KMS-11 (cell line): ENCODE data around the gene CXCL9.

Experiments
- H2AFZ ChIP-seq: fragments of 200-600 bp; sonication (generic); 2 replicates; pipeline ENCODE4 v1.6.1; 2016; ENCODE audit warnings: antibody characterized with exemption, mixed run types, low read depth
- H3K27ac ChIP-seq: fragments of 200-600 bp; sonication (generic); 2 replicates; pipeline ENCODE4 v1.6.1; 2016; ENCODE audit warnings: mild to moderate bottlenecking, mixed run types
- H3K27me3 ChIP-seq: fragments of 200-600 bp; sonication (generic); 2 replicates; pipeline ENCODE4 v1.6.1; 2017; ENCODE audit warnings: mild to moderate bottlenecking, low read depth, mixed run types, moderate library complexity; ENCODE audit not compliant: insufficient read depth
- H3K36me3 ChIP-seq: fragments of 200-600 bp; sonication (generic); 2 replicates; pipeline ENCODE4 v1.6.1; 2017; ENCODE audit warnings: mild to moderate bottlenecking, mixed run types; ENCODE audit not compliant: insufficient read depth
- H3K4me1 ChIP-seq: fragments of 200-600 bp; sonication (generic); 2 replicates; pipeline ENCODE4 v1.6.1; 2016; ENCODE audit warnings: mild to moderate bottlenecking, low read depth, mixed run types; ENCODE audit not compliant: poor library complexity, severe bottlenecking
- H3K4me2 ChIP-seq: fragments of 200-600 bp; sonication (generic); 2 replicates; pipeline ENCODE4 v1.7.0; 2016; ENCODE audit warnings: mild to moderate bottlenecking, mixed run types
- H3K4me3 ChIP-seq: fragments of 200-600 bp; sonication (generic); IDR thresholded peaks from 2 replicates; pipeline ENCODE4 v1.6.1; 2017; ENCODE audit warnings: low read depth, low read length, mixed read lengths; ENCODE audit not compliant: insufficient read depth
- H3K79me2 ChIP-seq: fragments of 200-600 bp; sonication (generic); 2 replicates; pipeline ENCODE4 v1.6.1; 2016; ENCODE audit warnings: low read depth, mixed run types; ENCODE audit not compliant: insufficient read depth
- H3K9ac ChIP-seq: fragments of 200-600 bp; sonication (generic); 2 replicates; pipeline ENCODE4 v1.6.1; 2016; ENCODE audit warnings: mild to moderate bottlenecking, mixed run types
- H4K20me1 ChIP-seq: fragments of 200-600 bp; sonication (generic); 2 replicates; pipeline ENCODE4 v1.6.1; 2016; ENCODE audit warnings: mild to moderate bottlenecking, mixed run types; ENCODE audit not compliant: insufficient read depth
- TF ChIP-seq, protein P1 (sequence below): fragments of 200-600 bp; sonication (generic); conservative IDR thresholded peaks from 2 replicates; pipeline ENCODE4 v1.6.1; 2017; ENCODE audit warnings: low read depth, mild to moderate bottlenecking, antibody characterized with exemption, low read length, moderate library complexity, mixed read lengths

CXCL9 gene

GRCh38 chr4:76010576-76010975 is 3.3 kb upstream of the CXCL9 start:
- H4K20me1 ChIP-seq, result no peaks in the 10 kb centered on the region
- H3K4me3 ChIP-seq, result no peak overlapping the region
- no peaks in the 10 kb centered on the region for H3K36me3 ChIP-seq
- H3K27ac ChIP-seq, result no peak overlapping the region
- H2AFZ ChIP-seq, result no peak overlapping the region
- peaks cover 59% of the 10 kb centered on the region for H3K4me1 ChIP-seq
- H3K79me2 ChIP-seq, result no peaks in the 10 kb centered on the region
- no peak overlapping the region for H3K9ac ChIP-seq
- TF ChIP-seq, protein P1, sequence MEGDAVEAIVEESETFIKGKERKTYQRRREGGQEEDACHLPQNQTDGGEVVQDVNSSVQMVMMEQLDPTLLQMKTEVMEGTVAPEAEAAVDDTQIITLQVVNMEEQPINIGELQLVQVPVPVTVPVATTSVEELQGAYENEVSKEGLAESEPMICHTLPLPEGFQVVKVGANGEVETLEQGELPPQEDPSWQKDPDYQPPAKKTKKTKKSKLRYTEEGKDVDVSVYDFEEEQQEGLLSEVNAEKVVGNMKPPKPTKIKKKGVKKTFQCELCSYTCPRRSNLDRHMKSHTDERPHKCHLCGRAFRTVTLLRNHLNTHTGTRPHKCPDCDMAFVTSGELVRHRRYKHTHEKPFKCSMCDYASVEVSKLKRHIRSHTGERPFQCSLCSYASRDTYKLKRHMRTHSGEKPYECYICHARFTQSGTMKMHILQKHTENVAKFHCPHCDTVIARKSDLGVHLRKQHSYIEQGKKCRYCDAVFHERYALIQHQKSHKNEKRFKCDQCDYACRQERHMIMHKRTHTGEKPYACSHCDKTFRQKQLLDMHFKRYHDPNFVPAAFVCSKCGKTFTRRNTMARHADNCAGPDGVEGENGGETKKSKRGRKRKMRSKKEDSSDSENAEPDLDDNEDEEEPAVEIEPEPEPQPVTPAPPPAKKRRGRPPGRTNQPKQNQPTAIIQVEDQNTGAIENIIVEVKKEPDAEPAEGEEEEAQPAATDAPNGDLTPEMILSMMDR, result no peak
- no peak overlapping the region for H3K4me2 ChIP-seq
- no peaks in the 10 kb centered on the region for H3K27me3 ChIP-seq

- TF ChIP-seq, protein P1, result no peak
- H3K4me3 ChIP-seq, result no peak overlapping the region
- H3K79me2 ChIP-seq, result no peaks in the 10 kb centered on the region
- H2AFZ ChIP-seq, result no peak overlapping the region
- H3K4me1 ChIP-seq, result peaks cover 46% of the 10 kb centered on the region
- no peaks in the 10 kb centered on the region for H4K20me1 ChIP-seq
- no peaks in the 10 kb centered on the region for H3K27me3 ChIP-seq
- H3K36me3 ChIP-seq, result no peaks in the 10 kb centered on the region
- no peak overlapping the region for H3K27ac ChIP-seq
- H3K9ac ChIP-seq, result no peak overlapping the region
- no peak overlapping the region for H3K4me2 ChIP-seq
These were observed 2.0 kb upstream of the CXCL9 start for GRCh38 chr4:76009311-76009710.

GRCh38 chr4:76003620-76004019 is 3.7 kb downstream of the CXCL9 start:
- H2AFZ ChIP-seq, result no peak overlapping the region
- H3K4me1 ChIP-seq, result peaks cover 25% of the 10 kb centered on the region
- H3K27me3 ChIP-seq, result no peaks in the 10 kb centered on the region
- no peak overlapping the region for H3K4me2 ChIP-seq
- no peaks in the 10 kb centered on the region for H4K20me1 ChIP-seq
- no peaks in the 10 kb centered on the region for H3K36me3 ChIP-seq
- no peak overlapping the region for H3K4me3 ChIP-seq
- TF ChIP-seq, protein P1, result no peak
- H3K79me2 ChIP-seq, result no peaks in the 10 kb centered on the region
- no peak overlapping the region for H3K9ac ChIP-seq
- H3K27ac ChIP-seq, result no peak overlapping the region

GRCh38 chr4:76003035-76003434 is 4.3 kb downstream of the CXCL9 start:
- TF ChIP-seq, protein P1, result no peak

GRCh38 chr4:76002176-76002575 is 5.1 kb downstream of the CXCL9 start:
- Histone ChIP-seq H3K27ac (no peak overlapping the region), H4K20me1 (no peaks in the 10 kb centered on the region), H3K4me1 (peaks cover 11% of the 10 kb centered on the region), H3K27me3 (no peaks in the 10 kb centered on the region), H3K36me3 (no peaks in the 10 kb centered on the region), H3K79me2 (no peaks in the 10 kb centered on the region), H3K4me3 (no peak overlapping the region), H3K4me2 (no peak overlapping the region), H3K9ac (no peak overlapping the region), H2AFZ (no peak overlapping the region)
- TF ChIP-seq, protein P1, result no peak

More at GRCh38 chr4:76003035-76003434, 4.3 kb downstream of the CXCL9 start:
- H3K4me3 ChIP-seq, result no peak overlapping the region
- no peak overlapping the region for H3K9ac ChIP-seq
- H3K27me3 ChIP-seq, result no peaks in the 10 kb centered on the region
- no peak overlapping the region for H2AFZ ChIP-seq
- H3K79me2 ChIP-seq, result no peaks in the 10 kb centered on the region
- H4K20me1 ChIP-seq, result no peaks in the 10 kb centered on the region
- no peak overlapping the region for H3K4me2 ChIP-seq
- peaks cover 20% of the 10 kb centered on the region for H3K4me1 ChIP-seq
- H3K36me3 ChIP-seq, result no peaks in the 10 kb centered on the region
- H3K27ac ChIP-seq, result no peak overlapping the region
